Right forelimb (tissue), 1 donor: ENCODE results near the gene HRG.

Source experiments
- DNase-seq: peaks from one replicate; pipeline ENCODE4 v3.0.0-alpha.2; 2018

HRG gene

DNA sequence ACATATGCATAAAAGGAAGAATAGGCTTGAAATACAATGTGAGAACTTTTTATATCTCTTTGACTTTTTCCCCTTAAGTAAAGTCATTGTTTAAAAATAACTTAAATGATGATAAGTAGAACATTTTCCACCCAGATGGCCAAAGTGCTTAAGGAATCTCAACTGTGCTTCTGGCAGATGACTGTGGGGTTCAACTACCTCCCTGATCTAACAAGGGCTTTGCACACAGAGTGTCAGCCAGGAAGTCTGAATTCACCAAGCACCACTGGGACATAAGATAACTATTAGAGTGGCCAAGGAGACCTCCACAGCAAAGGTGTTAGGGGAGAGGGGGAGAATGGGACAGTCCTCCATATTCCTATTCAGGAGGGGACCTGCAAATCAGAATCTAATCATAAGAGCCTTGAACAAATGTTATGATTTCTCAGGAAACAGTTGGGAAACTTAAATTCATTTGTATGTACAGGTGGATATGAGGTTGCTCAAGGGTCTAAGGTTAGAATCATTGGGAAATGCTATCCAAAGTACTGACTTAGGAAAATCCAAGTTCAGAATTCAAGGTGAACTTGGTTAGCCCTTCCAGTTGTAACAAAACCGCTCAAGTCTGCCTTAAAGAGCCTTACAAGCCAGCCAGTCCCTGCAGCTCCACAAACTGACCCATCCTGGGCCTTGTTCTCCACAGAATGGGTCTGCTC lies 25.9 kb upstream of the HRG start, which contains the start of gene FETUB:
Gene FETUB, plus strand, starts transcription at position 622 of the 695 bp plus-strand sequence. Its CDS starts 62 bp downstream, at position 684.
- no peak for DNase-seq

- DNase-seq: no peak
These were observed 25.4 kb upstream of the HRG start for GRCh38 chr3:186640473-186640818.

- no peak for DNase-seq
These were observed 24.9 kb upstream of the HRG start for GRCh38 chr3:186640929-186641328.

- no peak for DNase-seq
These were observed 23.8 kb upstream of the HRG start for GRCh38 chr3:186642014-186642413.

GRCh38 chr3:186643493-186643892 lies 22.3 kb upstream of the HRG start:
- no peak for DNase-seq

GRCh38 chr3:186644683-186645082 lies 21.1 kb upstream of the HRG start:
- DNase-seq: no peak

GRCh38 chr3:186646106-186646505 lies 19.7 kb upstream of the HRG start:
- no peak for DNase-seq

DNA sequence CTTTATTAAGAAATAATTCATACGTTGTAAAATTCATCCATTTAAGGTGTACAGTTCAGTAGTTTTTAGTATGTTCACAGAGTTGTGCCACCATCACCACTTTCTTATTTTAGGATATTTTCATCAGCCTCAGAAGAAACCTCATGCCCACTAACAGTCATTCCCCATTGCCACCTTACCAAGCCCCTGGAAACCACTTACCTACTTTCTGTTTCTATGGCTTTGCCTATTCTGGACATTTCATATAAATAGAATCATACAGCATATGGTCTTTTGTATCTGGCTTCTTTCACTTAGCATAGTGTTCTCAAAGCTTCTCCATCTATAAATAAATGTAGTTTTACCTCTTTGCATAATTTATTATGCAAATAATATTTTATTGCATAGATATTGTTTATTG lies 19.0 kb upstream of the HRG start:
- DNase-seq: no peak

- no peak for DNase-seq
These were observed 17.0 kb upstream of the HRG start for GRCh38 chr3:186648851-186649250.

DNA sequence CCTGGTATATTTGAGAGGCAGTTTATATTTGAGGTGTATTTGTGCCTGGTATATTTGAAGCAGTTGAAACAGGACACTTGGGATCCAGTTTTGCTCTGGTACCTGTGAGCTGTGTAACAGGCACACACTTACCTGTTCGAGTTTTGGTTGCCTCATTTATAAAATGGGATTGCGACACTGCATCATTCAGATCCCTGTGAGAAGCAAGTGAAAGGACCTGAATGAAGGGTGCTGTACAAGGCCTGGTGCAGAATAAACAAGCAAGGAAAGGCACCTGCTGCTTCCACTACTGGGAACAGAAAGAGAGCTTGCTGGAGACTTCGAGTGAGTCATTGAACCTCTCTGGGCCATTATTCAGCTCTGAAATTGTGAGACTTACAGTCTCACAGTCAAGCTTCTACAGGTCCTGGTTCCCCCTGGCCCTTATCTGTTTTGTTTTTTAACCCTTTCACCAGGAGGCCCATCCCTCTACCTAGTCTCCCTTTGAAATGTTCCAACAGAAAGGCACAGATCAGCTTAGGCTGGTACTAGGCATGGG lies 14.1 kb upstream of the HRG start:
- DNase-seq: no peak

GRCh38 chr3:186653080-186653707 lies 12.6 kb upstream of the HRG start:
- DNase-seq: no peak

DNA sequence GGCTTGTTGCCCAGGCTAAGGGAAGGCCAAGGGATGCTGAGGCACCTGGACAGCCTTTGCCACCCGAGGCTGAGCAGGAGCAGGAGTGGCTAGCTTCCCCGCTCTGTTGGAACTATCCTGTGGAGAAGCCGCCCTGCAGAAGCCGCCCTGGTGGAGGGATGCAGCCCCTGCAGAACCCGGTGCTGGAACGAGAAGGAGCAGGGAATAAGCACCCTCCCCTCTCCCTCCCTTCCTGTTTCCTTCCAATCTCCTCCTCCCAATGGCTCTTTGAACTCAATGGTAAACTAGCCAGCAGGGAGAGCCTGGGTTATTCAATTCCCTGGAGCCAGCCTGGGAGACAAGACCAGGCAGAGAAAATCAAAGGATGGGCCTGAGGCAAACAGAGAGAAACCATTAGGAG lies 11.8 kb upstream of the HRG start:
- DNase-seq: no peak

GRCh38 chr3:186663361-186664118 lies 2.3 kb upstream of the HRG start:
- no peak for DNase-seq

GRCh38 chr3:186664119-186664495 lies 1.7 kb upstream of the HRG start:
- no peak for DNase-seq

DNA sequence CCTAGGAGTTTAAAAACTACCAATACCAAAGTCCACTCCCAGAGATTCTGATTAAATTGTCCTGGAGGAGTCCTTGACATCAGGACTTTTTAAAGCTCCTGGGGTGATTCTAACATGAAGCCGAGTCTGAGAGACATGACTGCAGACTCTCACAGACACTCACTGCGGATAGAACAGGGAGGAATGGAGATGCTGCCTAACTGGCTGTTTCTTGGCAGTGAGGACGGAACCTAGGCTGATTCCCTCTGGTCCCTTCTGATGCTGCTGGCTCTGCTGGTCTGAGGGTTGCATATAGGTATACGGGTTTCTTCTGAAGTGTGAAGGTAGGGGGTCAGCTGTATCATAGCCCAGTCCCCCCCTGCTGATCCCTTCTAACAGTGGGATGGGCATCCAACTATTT lies 1.3 kb upstream of the HRG start:
- no peak for DNase-seq

- DNase-seq: no peak
These were observed 2.6 kb downstream of the HRG start for GRCh38 chr3:186668426-186668825.

DNA sequence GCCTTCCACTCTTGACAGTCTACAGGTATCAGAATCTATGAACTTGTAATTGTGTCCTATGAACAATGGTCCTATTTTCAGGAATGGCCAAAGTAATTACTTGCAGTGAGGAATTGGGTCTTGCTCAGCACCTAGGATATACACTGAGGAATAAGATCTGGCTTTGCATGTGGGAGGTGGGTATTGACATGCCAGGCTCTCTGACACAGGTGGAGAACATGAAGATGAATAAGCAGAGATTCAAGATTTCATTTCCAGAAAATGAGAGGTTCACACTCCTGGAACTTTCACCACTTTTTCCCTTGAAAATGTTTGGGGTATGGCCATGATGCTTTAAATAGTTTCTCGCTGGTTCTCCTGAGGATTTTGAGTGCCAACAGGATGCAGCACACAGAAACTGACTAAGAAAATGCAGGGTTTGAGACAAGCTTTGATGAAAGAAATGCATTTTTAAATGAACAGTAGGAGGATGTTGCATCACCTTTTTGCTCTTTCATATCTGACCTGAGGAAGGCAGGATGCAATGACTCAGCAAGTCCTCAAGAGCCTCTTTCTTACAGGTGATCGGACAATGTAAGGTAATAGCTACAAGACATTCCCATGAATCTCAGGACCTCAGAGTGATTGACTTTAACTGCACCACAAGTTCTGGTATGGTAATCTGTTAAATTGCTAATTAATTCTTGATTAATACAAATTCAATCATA lies 3.7 kb downstream of the HRG start:
- no peak for DNase-seq

GRCh38 chr3:186670155-186670554 lies 4.3 kb downstream of the HRG start:
- DNase-seq: no peak

DNA sequence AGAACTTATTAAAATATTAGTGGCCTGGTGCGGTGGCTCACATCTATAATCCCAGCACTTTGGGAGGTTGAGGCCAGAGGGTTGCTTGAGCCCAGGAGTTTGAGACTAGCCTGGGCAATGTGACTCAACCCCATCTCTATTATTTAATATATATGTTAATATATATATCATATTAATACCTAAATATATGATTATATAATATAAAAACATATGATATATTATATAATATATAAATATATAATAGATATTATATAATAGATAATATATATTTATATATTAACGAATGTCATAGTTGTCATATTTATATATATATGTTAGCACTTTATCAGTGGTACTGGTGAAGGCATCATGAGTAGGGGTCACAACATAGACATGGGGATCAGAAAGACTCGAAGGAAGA lies 5.2 kb downstream of the HRG start:
- DNase-seq: no peak

GRCh38 chr3:186678604-186679003 lies 12.8 kb downstream of the HRG start:
- no peak for DNase-seq

DNA sequence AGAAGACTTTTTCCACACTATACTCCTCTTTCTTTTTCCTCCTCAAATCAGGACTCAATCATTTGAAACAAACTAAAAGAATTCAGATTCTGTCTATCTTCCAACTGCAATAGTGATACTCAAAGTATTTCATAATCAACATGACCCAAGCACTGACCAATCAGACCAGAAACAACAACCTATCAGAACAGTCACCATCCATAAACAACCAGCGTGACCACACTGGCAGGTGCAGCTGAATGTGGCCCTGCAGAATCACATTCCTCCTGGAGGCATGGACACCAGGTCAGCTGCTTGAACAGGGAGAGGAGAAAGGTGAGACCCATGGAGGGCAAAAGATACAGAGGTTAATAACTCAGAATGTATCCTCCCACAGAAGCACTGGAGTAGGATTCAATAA lies 13.3 kb downstream of the HRG start:
- DNase-seq: no peak

DNA sequence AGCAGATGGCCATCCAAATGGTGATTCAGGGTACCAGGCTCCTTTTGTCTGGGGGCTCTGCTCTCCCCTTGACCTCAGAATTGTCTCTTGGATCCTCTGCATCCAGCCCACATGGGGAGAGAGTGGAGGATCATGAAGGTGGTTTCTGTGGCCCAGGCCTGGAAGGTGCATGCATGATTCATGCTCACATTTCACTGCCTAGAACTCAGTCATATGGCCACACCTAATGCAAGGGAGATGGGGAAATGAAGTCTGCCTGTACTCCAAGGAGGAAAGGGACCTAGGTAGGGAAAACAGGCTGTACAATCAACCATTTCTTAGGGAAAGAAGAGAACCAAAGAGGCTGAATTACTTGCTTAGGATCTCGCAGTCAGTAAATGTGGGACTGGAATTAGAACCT lies 15.1 kb downstream of the HRG start:
- DNase-seq: no peak

- no peak for DNase-seq
These were observed 17.0 kb downstream of the HRG start for GRCh38 chr3:186682812-186683211.
